GM18508 (cell line): ENCODE measurements around the gene TBATA.
"Not testable (repeated sequence)": the region's sequence is repeated elsewhere in the genome, so short reads cannot be mapped to it uniquely, and the experiment has no call there.

Experiments
- ATAC-seq: cut with Tn5 transposase; IDR thresholded peaks from one replicate; pipeline ENCODE4 v1.9.1; 2021; ENCODE audit warnings: moderate number of reproducible peaks; ENCODE audit not compliant: insufficient read depth, unreplicated experiment

TBATA gene

GRCh38 chr10:70780370-70780760 lies 4.8 kb downstream of the TBATA start:
- no peak for ATAC-seq

- ATAC-seq: no peak
Observed at GRCh38 chr10:70779511-70780369, 5.4 kb downstream of the TBATA start.

GRCh38 chr10:70779088-70779487 lies 6.1 kb downstream of the TBATA start:
- no peak for ATAC-seq

GRCh38 chr10:70778267-70778924 lies 6.8 kb downstream of the TBATA start:
- ATAC-seq: no peak

- no peak for ATAC-seq
Observed at GRCh38 chr10:70777063-70777875, 7.9 kb downstream of the TBATA start.

- no peak for ATAC-seq
Observed at GRCh38 chr10:70776455-70777005, 8.6 kb downstream of the TBATA start.

GRCh38 chr10:70775679-70776454 lies 9.3 kb downstream of the TBATA start:
- ATAC-seq: no peak

- ATAC-seq: no peak
Observed at GRCh38 chr10:70774810-70775678, 10.1 kb downstream of the TBATA start.

- ATAC-seq: no peak
Observed at GRCh38 chr10:70773965-70774809, 11.0 kb downstream of the TBATA start.

GRCh38 chr10:70773461-70773860 lies 11.7 kb downstream of the TBATA start:
- no peak for ATAC-seq

GRCh38 chr10:70772627-70773026 lies 12.6 kb downstream of the TBATA start:
- no peak for ATAC-seq

- ATAC-seq: no peak
Observed at GRCh38 chr10:70771311-70772194, 13.6 kb downstream of the TBATA start.

- not testable (repeated sequence) for ATAC-seq
Observed at GRCh38 chr10:70770516-70770915, 14.7 kb downstream of the TBATA start.

GRCh38 chr10:70770001-70770400 lies 15.2 kb downstream of the TBATA start:
- ATAC-seq: no peak

GRCh38 chr10:70769121-70769520 lies 16.1 kb downstream of the TBATA start:
- no peak for ATAC-seq

GRCh38 chr10:70768026-70768685 lies 17.0 kb downstream of the TBATA start:
- ATAC-seq: not testable (repeated sequence)
